ENCODE data around the gene DCST1.
A peak's percentile ranks its signal among the peaks of the same experiment; 100 is the strongest.
"Not testable (repeated sequence)": the region's sequence is repeated elsewhere in the genome, so short reads cannot be mapped to it uniquely, and the experiment has no call there.

DCST1 gene
- long read RNA-seq, donor 1: 0 reads
- long read RNA-seq, donor 2: 0 reads
- long read RNA-seq, donor 3: 0 reads
- long read RNA-seq, donor 4: 0 reads
- long read RNA-seq, donor 5: 0 reads
- long read RNA-seq, donor 6: 0 reads
- long read RNA-seq, donor 7: 0 reads
- long read RNA-seq, donor 8: 0 reads

- DNase-seq: no peak
These were observed at the start of gene DCST1, which contains the start of gene DCST2 for GRCh38 chr1:155033524-155033923. Gene DCST1 (plus strand): TSS chr1:155033824. CDS start chr1:155034037, 213 bp downstream. Gene DCST2 (minus strand): TSS chr1:155033781. CDS start chr1:155033701, 80 bp downstream.

- not testable (repeated sequence) for DNase-seq
These were observed 46.9 kb upstream of the DCST1 start for GRCh38 chr1:154986736-154987135.

- DNase-seq: no peak
These were observed 46.3 kb upstream of the DCST1 start for GRCh38 chr1:154987326-154987725.

GRCh38 chr1:154988058-154988954 lies 45.3 kb upstream of the DCST1 start:
- DNase-seq: no peak

GRCh38 chr1:154989195-154989860 lies 44.3 kb upstream of the DCST1 start:
- no peak for DNase-seq

GRCh38 chr1:154990276-154990675 lies 43.3 kb upstream of the DCST1 start:
- DNase-seq: no peak

- no peak for DNase-seq
These were observed 40.7 kb upstream of the DCST1 start for GRCh38 chr1:154992721-154993571.

GRCh38 chr1:154993572-154994268 lies 39.9 kb upstream of the DCST1 start, which contains the start of gene LENEP:
Gene LENEP (plus strand): TSS chr1:154993586. CDS start chr1:154993608, 22 bp downstream.
- DNase-seq: no peak

- DNase-seq: no peak
These were observed 39.4 kb upstream of the DCST1 start for GRCh38 chr1:154994269-154994587.

- no peak for DNase-seq
These were observed 39.0 kb upstream of the DCST1 start for GRCh38 chr1:154994591-154994990.

GRCh38 chr1:154995301-154995983 lies 38.2 kb upstream of the DCST1 start:
- DNase-seq: not testable (repeated sequence)

- no peak for DNase-seq
These were observed 36.5 kb upstream of the DCST1 start for GRCh38 chr1:154996966-154997701.

GRCh38 chr1:154998201-154998780 lies 35.3 kb upstream of the DCST1 start:
- no peak for DNase-seq

- DNase-seq: peak; percentile 79
These were observed 34.6 kb upstream of the DCST1 start for GRCh38 chr1:154998818-154999570.

GRCh38 chr1:154999571-155000410 lies 33.8 kb upstream of the DCST1 start:
- DNase-seq: peak; percentile 74

GRCh38 chr1:155000411-155000725 lies 33.3 kb upstream of the DCST1 start:
- no peak for DNase-seq

GRCh38 chr1:155000726-155001424 lies 32.7 kb upstream of the DCST1 start:
- peak; percentile 100 for DNase-seq

- no peak for DNase-seq
These were observed 32.3 kb upstream of the DCST1 start for GRCh38 chr1:155001425-155001674.

Data from right kidney (tissue), 9 donors.